ENCODE data around the gene ADCY7.

Gene ADCY7

DNA sequence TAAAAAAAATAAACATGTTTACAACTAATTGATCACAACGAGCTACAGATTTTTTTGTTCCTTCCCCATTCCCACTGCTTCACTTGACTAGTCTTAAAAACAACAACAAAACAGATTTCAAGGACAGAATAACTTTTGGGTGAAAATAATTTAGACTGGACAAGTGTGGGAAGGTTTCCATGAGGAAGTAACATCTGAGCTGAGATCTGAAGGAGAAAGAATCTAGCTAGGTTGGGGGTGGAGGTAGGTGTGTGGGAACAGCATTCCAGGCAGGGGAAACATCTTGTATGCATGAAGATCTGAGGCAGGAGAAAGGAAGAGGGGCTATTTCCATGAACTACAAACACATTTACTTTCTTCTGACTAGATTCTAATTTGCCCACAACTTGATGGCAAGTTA is 93.3 kb downstream of the ADCY7 start:
- TF ChIP-seq ZFX (IDR thresholded peaks at IDR 0.05), result no peak
- TF ChIP-seq, protein P1, sequence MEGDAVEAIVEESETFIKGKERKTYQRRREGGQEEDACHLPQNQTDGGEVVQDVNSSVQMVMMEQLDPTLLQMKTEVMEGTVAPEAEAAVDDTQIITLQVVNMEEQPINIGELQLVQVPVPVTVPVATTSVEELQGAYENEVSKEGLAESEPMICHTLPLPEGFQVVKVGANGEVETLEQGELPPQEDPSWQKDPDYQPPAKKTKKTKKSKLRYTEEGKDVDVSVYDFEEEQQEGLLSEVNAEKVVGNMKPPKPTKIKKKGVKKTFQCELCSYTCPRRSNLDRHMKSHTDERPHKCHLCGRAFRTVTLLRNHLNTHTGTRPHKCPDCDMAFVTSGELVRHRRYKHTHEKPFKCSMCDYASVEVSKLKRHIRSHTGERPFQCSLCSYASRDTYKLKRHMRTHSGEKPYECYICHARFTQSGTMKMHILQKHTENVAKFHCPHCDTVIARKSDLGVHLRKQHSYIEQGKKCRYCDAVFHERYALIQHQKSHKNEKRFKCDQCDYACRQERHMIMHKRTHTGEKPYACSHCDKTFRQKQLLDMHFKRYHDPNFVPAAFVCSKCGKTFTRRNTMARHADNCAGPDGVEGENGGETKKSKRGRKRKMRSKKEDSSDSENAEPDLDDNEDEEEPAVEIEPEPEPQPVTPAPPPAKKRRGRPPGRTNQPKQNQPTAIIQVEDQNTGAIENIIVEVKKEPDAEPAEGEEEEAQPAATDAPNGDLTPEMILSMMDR (conservative IDR thresholded peaks at IDR 0.05), result no peak
- H3K27ac ChIP-seq, result no peak overlapping the region

DNA sequence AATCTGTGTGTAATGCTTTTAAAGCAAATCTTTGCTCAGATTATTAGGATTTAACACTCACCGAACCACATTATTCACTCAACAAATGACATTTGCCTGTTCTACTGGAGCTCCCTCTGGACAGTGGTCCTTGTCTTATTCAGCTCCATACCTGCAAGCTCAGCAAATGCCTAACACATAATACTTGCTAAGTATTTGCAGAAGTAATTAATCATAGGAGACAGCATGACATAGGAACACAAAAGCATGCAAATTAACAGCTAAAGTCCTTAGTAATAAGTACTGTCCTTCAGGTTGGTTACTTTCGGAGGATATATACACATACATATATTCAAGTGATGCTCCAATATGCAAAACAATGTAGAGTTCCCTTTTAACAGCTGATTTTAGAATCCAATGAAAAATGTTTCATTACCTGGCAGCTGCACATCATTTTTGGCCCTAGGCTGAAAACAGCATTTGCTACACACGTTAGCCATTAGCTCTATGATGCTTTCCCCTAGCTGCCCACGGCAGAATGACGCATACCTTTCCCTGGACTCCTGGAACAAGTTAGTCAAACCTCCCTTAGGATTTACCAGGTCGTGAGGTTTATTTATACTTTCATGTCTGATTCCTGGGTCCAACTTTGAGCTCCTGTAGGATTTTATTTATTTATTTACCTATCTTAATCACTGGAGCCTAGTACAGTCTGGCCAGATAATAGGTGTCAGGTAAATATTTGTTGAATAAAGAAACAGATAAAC is 93.9 kb downstream of the ADCY7 start:
- no peak overlapping the region for H3K27ac ChIP-seq
- TF ChIP-seq, protein P1 (conservative IDR thresholded peaks at IDR 0.05), result no peak
- TF ChIP-seq ZFX (IDR thresholded peaks at IDR 0.05), result no peak

DNA sequence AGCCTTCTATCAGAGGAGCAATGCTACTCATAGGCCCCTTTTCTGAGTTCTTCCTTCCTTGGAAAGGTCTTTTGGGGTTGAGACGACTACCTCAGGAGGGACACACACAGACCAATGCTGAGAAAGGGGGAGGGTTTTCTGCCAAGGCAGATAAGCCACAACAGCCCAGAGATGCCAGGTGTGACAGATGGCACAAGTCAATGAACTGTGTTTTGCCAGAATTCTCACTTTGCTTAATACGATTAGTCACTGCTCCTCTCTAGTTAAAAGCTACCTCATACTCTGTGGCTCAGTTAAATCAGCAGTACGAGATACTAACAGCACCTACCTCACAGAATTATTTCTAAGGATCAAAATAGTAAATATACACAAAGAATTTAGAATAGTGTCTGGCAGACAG is 94.4 kb downstream of the ADCY7 start:
- TF ChIP-seq, protein P1 (conservative IDR thresholded peaks at IDR 0.05), result no peak
- no peak for TF ChIP-seq ZFX (IDR thresholded peaks at IDR 0.05)
- no peak overlapping the region for H3K27ac ChIP-seq

DNA sequence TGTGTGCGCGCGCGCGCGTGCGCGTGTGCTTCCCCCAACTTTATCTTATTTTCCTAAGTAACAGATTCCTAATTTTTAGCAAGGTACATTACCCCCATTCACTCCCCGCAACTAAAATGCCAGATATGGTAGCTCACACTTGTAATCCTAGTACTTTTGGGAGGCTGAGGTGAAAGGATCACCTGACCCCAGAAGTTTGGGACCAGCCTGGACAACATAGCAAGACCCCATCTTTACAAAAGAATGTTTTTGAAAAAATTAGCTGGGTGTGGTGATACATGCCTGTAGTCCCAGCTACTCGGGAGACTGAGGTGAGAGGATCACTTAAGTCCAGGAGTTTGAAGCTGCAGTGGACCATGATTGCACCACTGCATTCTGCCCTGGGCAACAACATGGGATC is 97.3 kb downstream of the ADCY7 start:
- H3K27ac ChIP-seq, result no peak overlapping the region
- TF ChIP-seq ZFX (IDR thresholded peaks at IDR 0.05), result no peak
- TF ChIP-seq, protein P1 (conservative IDR thresholded peaks at IDR 0.05), result no peak

DNA sequence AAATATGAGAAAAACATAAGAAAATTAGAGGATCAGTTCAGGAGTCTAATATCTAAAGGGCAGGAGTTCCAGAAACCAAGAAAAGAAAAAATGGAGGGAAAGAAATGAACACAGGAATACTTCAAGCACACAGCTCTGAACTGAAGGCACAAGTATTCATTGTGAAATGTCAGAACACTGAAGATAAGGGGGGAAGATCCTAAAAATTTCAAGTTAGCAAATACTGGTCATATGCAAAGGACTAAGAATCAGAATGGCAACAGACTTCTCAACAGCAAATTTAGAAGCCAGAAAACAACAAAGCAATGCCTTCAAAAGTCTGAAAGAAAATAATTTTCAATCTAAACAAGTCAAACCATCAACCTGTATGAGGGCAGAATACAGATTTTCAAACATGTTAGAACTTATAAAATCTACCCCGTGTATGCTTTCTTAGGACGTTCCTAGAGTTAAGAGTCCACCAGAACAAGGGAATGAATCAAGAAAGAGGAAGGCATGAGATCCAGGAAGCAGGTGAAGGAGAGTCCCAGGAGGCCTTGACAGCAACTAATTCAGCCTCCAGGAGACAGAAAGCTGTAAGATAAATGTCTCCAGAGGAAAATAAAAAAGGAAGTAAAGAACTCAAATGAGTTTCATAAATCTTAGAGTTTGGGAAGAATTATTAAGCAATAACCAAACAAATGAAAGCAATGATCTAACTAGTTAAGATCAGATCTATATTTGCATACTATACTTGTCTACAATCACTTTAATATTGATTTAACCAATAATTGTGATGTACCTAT is 99.6 kb downstream of the ADCY7 start:
- TF ChIP-seq ZFX (IDR thresholded peaks at IDR 0.05), result no peak
- TF ChIP-seq, protein P1 (conservative IDR thresholded peaks at IDR 0.05), result no peak
- H3K27ac ChIP-seq, result no peak overlapping the region

All from C4-2B (cell line).